Keratinocyte (primary cell): ENCODE results near the gene CAND2. TPM values are rescaled to one million over a fixed set of nuclear protein-coding genes. Genes with fewer than 3 reads are reported as not detected.

Experiments used
- DNase-seq: peaks from one replicate; pipeline ENCODE4 v3.0.0-alpha.2; 2011; ENCODE audit warnings: low read depth, missing footprints, low spot score
- FAIRE-seq: peaks from 2 replicates; lab custom pipeline; 2011; peaks lifted over from hg19 to GRCh38; lab: Jason Lieb, UNC
- H2AFZ ChIP-seq: 2 replicates; pipeline ENCODE4 v1.6.0; 2012; ENCODE audit warnings: low read length, control low read depth, inconsistent platforms; ENCODE audit not compliant: control insufficient read depth
- H3K27ac ChIP-seq: 2 replicates; pipeline ENCODE4 v1.5.1; 2011; ENCODE audit warnings: low read length; ENCODE audit not compliant: control insufficient read depth, insufficient read depth
- H3K27me3 ChIP-seq: 3 replicates; pipeline ENCODE4 v1.6.0; 2011; ENCODE audit warnings: low read length; ENCODE audit not compliant: control insufficient read depth, insufficient read depth; ENCODE audit errors: extremely low read depth
- H3K36me3 ChIP-seq, 2 experiments: 2 replicates in 1 of 2; 3 replicates in 1 of 2; pipeline ENCODE4 v1.5.1; 2011; ENCODE audit warnings: low read length in 2 of 2, mild to moderate bottlenecking in 1 of 2; ENCODE audit not compliant: control insufficient read depth in 2 of 2, insufficient read depth in 2 of 2; ENCODE audit errors: extremely low read depth in 1 of 2
- H3K4me1 ChIP-seq: 3 replicates; pipeline ENCODE4 v1.5.1; 2011; ENCODE audit warnings: low read length; ENCODE audit not compliant: control insufficient read depth, insufficient read depth; ENCODE audit errors: extremely low read depth
- H3K4me2 ChIP-seq: 3 replicates; pipeline ENCODE4 v1.6.0; 2011; ENCODE audit warnings: low read depth, low read length; ENCODE audit not compliant: control insufficient read depth, insufficient read depth; ENCODE audit errors: extremely low read depth
- H3K4me3 ChIP-seq, 3 experiments: fragments of 200-600 bp in 1 of 3; sonication (generic) in 1 of 3; 2 replicates in 2 of 3; 3 replicates in 1 of 3; pipeline ENCODE4 v1.5.1; 2011 to 2016; ENCODE audit warnings: low read length in 3 of 3, mild to moderate bottlenecking in 3 of 3, control low read depth in 2 of 3, inconsistent platforms in 1 of 3, low read depth in 1 of 3, mixed read lengths in 1 of 3, mixed run types in 1 of 3, moderate library complexity in 1 of 3; ENCODE audit not compliant: control insufficient read depth in 2 of 3, insufficient read depth in 2 of 3; ENCODE audit errors: extremely low read depth in 1 of 3
- H3K79me2 ChIP-seq: 2 replicates; pipeline ENCODE4 v1.6.0; 2012; ENCODE audit warnings: low read length; ENCODE audit not compliant: control insufficient read depth, insufficient read depth
- H3K9ac ChIP-seq: 3 replicates; pipeline ENCODE4 v1.6.0; 2011; ENCODE audit warnings: low read length; ENCODE audit not compliant: control insufficient read depth, insufficient read depth; ENCODE audit errors: extremely low read depth
- H3K9me1 ChIP-seq: 3 replicates; pipeline ENCODE4 v1.6.0; 2011; ENCODE audit warnings: low read length; ENCODE audit not compliant: control insufficient read depth, insufficient read depth; ENCODE audit errors: extremely low read depth
- H3K9me3 ChIP-seq: 2 replicates; pipeline ENCODE4 v1.5.1; 2012; ENCODE audit warnings: low read depth, low read length; ENCODE audit not compliant: control insufficient read depth
- H4K20me1 ChIP-seq: 3 replicates; pipeline ENCODE4 v1.6.0; 2011; ENCODE audit warnings: low read length; ENCODE audit not compliant: control insufficient read depth, insufficient read depth; ENCODE audit errors: extremely low read depth
- EZH2 ChIP-seq: IDR thresholded peaks from one replicate; pipeline ENCODE4 v1.6.1; 2012; ENCODE audit warnings: inconsistent platforms, mild to moderate bottlenecking, low read length, moderate library complexity
- dilution Hi-C: fragments of 300-500 bp; cut with MboI; formaldehyde crosslinking; loops from one replicate; pipeline ENCODE4 v1.7.0; 2020; ENCODE audit warnings: low sequenced_read_pairs; ENCODE audit not compliant: extremely low pct_ligation_motif_present
- polyA plus RNA-seq, 5 experiments: library from polyadenylated mRNA; depleted of rRNA in 3 of 5; stranded (reverse) in 3 of 5; stranded (forward) in 1 of 5; unstranded in 1 of 5; fragments of >200 nt; gene quantifications; 1 replicate in 1 of 5; 2 replicates in 3 of 5; 3 replicates in 1 of 5; pipeline versions ENCODE4 v1.2.1 to v1.2.3, GENCODE V29; 2011 to 2012; ENCODE audit warnings: missing spikeins in 2 of 5, low read depth in 1 of 5, low replicate concordance in 1 of 5
- TF ChIP-seq, protein P1 (sequence below), 3 experiments: IDR thresholded peaks in 1 of 3; conservative IDR thresholded peaks in 1 of 3; optimal IDR thresholded peaks in 1 of 3; 2 replicates in 2 of 3; 3 replicates in 1 of 3; pipeline versions ENCODE3 to v1.5.1; 2011; ENCODE audit warnings: low read length in 3 of 3, mild to moderate bottlenecking in 3 of 3, moderate library complexity in 2 of 3, control low read depth in 1 of 3, inconsistent platforms in 1 of 3; ENCODE audit not compliant: insufficient read depth in 2 of 3; ENCODE audit errors: extremely low read depth in 1 of 3

Gene CAND2
- polyA plus RNA-seq, 1 donor (not counting 4 experiments of a cell fraction or from before 2014, with no cell fraction given): 0.05 TPM

- Histone ChIP-seq H4K20me1 (peaks cover 35% of the 10 kb centered on the region), H3K9me1 (peaks cover 6% of the 10 kb centered on the region), H3K9ac (no peak overlapping the region), H3K9me3 (no peaks in the 10 kb centered on the region), H3K4me3 (no peak overlapping the region), H2AFZ (no peak overlapping the region), H3K27ac (no peak overlapping the region), H3K27me3 (no peaks in the 10 kb centered on the region), H3K4me2 (no peak overlapping the region), H3K36me3 (peaks cover 36 to 49% of the 10 kb centered on the region in 2 experiments), H3K4me1 (peaks cover 14% of the 10 kb centered on the region), H3K79me2 (peaks cover 22% of the 10 kb centered on the region)
- dilution Hi-C loops: no loop called here
- DNase-seq (no peak), FAIRE-seq (no peak)
- no peak for TF ChIP-seq EZH2
- TF ChIP-seq, protein P1, sequence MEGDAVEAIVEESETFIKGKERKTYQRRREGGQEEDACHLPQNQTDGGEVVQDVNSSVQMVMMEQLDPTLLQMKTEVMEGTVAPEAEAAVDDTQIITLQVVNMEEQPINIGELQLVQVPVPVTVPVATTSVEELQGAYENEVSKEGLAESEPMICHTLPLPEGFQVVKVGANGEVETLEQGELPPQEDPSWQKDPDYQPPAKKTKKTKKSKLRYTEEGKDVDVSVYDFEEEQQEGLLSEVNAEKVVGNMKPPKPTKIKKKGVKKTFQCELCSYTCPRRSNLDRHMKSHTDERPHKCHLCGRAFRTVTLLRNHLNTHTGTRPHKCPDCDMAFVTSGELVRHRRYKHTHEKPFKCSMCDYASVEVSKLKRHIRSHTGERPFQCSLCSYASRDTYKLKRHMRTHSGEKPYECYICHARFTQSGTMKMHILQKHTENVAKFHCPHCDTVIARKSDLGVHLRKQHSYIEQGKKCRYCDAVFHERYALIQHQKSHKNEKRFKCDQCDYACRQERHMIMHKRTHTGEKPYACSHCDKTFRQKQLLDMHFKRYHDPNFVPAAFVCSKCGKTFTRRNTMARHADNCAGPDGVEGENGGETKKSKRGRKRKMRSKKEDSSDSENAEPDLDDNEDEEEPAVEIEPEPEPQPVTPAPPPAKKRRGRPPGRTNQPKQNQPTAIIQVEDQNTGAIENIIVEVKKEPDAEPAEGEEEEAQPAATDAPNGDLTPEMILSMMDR (optimal IDR thresholded peaks at IDR 0.05 in 1 of 3, IDR thresholded peaks at IDR 0.05 in 1 of 3, conservative IDR thresholded peaks at IDR 0.05 in 1 of 3; ENCODE audit: extremely low read depth in 1 of 3, insufficient read depth in 2 of 3, low read length in 3 of 3): no peak
Measured at GRCh38 chr3:12832350-12833221, 36.1 kb downstream of the CAND2 start.

DNA sequence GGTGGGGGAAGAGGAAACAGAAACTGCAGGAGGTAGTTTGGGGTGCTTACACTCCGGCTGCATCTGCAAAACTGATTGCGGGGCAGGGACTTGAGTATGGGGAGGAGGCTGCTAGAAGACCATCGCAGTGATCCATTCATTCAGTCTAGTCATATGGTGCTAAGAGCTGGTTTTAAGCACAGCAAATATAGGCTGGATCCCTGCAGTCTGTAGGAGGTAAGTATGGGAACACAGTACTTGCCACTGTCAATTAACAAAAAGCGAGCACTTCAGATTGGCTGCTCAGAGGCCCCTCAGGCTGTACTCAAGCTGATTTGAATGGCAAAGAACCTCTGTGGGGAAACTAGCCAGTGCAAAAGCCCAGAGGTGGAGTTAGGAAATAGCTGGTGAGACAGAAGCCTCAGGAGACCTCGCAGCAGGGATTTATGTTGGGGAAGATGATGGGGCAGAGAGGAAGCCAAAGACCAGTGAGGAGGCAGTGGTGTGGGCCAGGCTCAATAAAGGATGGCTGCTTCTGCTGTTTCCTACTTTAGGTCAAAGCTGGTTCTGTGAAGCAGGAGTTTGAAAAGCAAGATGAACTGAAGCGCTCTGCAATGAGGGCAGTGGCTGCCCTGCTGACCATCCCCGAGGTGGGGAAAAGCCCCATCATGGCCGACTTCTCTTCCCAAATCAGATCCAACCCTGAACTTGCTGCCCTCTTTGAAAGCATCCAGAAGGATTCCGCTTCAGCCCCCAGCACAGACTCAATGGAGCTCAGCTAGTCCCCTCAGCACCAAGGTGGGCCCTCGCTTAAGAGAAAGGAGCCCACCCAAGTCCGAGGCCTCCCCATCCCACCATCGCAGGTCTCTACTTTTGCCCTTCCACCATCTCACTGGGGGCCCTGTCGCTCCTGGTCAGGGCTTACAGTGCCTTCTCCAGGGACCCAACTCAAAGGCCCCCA, 37.0 kb downstream of the CAND2 start:
- FAIRE-seq (no peak), DNase-seq (no peak)
- Histone ChIP-seq H3K27me3 (no peaks in the 10 kb centered on the region), H3K9me3 (no peaks in the 10 kb centered on the region), H3K79me2 (peaks cover 31% of the 10 kb centered on the region), H3K9me1 (peaks cover 8% of the 10 kb centered on the region), H4K20me1 (peaks cover 43% of the 10 kb centered on the region), H3K27ac (no peak overlapping the region), H3K36me3 (peaks cover 43 to 56% of the 10 kb centered on the region in 2 experiments), H3K4me2 (no peak overlapping the region), H3K4me3 (no peak overlapping the region), H3K9ac (no peak overlapping the region), H2AFZ (no peak overlapping the region), H3K4me1 (peaks cover 23% of the 10 kb centered on the region)
- no peak for TF ChIP-seq EZH2
- TF ChIP-seq, protein P1 (optimal IDR thresholded peaks at IDR 0.05 in 1 of 3, IDR thresholded peaks at IDR 0.05 in 1 of 3, conservative IDR thresholded peaks at IDR 0.05 in 1 of 3; ENCODE audit: extremely low read depth in 1 of 3, insufficient read depth in 2 of 3, low read length in 3 of 3): no peak
- dilution Hi-C loops: no loop called here
